Choroid plexus epithelial cell (primary cell): ENCODE data around the gene AVPR2.
A peak's percentile ranks its signal among the peaks of the same experiment; 100 is the strongest.

Experiments used
- DNase-seq: peaks from one replicate; pipeline ENCODE4 v3.0.0-alpha.2; 2010; ENCODE audit warnings: low read depth
- H3K4me3 ChIP-seq: 2 replicates; pipeline ENCODE4 v1.5.1; 2011; ENCODE audit warnings: low read depth, mild to moderate bottlenecking, control low read depth, low read length, moderate library complexity
- CTCF ChIP-seq: conservative IDR thresholded peaks from 2 replicates; pipeline ENCODE4 v1.5.1; 2011; ENCODE audit warnings: low read depth, mild to moderate bottlenecking, control low read depth, inconsistent platforms, low read length, moderate library complexity

Gene AVPR2

GRCh38 chrX:153871451-153871850 is 33.0 kb upstream of the AVPR2 start:
- no peak for TF ChIP-seq CTCF
- no peak for DNase-seq
- no peak overlapping the region for H3K4me3 ChIP-seq

DNA sequence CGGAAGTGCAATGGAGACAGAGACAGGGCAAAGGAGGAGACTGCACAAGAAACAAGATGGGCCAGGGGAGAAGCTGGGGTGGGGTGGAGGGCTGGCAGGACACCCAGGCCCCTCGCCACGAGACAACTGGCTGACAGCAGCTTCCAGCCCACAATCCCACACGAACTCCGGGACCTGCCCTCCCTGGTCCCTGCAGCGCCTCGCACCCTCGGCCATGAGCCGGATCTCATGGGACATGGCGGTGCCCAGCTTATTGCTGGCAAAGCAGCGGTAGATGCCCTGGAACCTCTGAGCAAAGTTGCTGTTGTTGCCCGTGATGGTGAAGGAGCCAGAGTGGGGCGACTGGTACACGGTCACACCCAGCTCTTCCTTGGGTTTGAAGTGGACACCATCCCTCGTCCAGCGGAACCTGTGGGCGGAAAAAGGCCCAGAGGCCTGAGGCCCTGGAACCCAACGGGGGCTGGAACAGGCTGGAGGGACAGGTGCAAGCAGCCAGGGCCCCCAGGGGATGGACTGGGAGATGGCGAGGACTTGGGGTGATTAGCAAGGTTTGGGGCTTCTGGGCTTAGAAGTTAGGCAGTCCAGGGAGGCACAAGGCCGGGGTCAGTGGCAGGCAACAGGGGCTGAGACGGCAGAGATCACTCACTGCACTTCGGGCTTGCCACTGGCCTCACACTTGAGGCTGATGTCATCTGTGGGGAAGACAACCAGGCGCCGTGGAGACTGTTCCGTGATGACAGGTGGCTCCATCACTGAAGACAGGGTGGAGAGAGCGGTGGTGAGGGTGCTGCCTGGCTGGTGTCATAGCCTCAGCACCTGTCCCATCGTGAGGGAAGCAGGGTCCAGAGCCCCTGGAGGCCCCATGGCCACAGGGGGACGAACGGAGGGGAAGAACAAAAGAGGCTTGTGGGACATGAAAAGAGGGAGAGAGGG is 32.3 kb upstream of the AVPR2 start:
- DNase-seq: no peak
- TF ChIP-seq CTCF: no peak
- H3K4me3 ChIP-seq: no peak overlapping the region

- no peak for TF ChIP-seq CTCF
- no peak overlapping the region for H3K4me3 ChIP-seq
- no peak for DNase-seq
Observed at GRCh38 chrX:153873282-153874084, 31.0 kb upstream of the AVPR2 start.

- H3K4me3 ChIP-seq: no peak overlapping the region
- DNase-seq: no peak
- TF ChIP-seq CTCF: no peak
Observed at GRCh38 chrX:153874085-153874365, 30.4 kb upstream of the AVPR2 start.

DNA sequence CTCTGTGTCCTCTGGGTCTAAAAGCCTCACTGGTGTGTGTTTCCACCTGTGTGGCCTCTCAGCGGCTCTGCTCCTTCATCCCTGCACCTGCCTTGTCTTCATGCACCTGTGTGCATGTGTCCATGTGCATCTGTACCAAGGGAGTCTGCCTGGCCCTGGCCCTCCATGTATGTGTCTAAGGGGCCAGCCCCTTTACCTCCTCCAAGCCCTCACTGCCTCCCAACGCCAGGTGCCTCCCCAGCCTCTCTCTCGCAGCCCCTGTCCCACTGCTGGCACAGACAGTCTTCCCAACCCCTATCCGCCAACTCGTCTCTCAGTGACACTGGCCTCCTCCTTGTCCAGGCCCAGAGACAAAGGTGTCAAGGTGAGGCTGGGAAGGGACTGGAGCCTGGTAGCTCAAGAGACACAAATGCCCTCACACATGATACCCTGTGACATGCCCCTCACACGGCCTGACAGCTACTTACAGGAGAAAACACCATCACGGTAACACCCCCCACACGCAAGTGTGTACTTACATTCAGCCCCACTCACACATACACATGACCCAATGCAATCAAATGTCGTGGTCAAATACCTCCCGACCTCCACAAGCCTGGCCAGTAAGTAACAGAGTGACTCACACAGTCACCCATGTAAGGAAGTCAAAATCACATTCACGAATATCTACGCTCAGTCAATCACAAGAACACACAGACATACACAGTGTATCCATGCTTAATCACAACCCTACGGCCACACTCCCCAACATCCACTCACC is 29.9 kb upstream of the AVPR2 start:
- no peak for DNase-seq
- no peak for TF ChIP-seq CTCF
- H3K4me3 ChIP-seq: no peak overlapping the region

GRCh38 chrX:153875391-153876111 is 28.9 kb upstream of the AVPR2 start:
- H3K4me3 ChIP-seq: no peak overlapping the region
- peak; percentile 36 for DNase-seq
- no peak for TF ChIP-seq CTCF
